ACHN (cell line): ENCODE results near the gene KIAA2012.
"Not testable (repeated sequence)": the region's sequence is repeated elsewhere in the genome, so short reads cannot be mapped to it uniquely, and the experiment has no call there.

Experiments used
- DNase-seq: peaks from one replicate; pipeline ENCODE4 v3.0.0-alpha.2; 2015
- in situ Hi-C: cut with HindIII; loops from 2 replicates; pipeline ENCODE4 v1.10.0; 2017; ENCODE audit warnings: low sequenced_read_pairs, low pct_ligation_motif_present, low pct_unique_long_range_greater_than_20kb

Gene KIAA2012

DNA sequence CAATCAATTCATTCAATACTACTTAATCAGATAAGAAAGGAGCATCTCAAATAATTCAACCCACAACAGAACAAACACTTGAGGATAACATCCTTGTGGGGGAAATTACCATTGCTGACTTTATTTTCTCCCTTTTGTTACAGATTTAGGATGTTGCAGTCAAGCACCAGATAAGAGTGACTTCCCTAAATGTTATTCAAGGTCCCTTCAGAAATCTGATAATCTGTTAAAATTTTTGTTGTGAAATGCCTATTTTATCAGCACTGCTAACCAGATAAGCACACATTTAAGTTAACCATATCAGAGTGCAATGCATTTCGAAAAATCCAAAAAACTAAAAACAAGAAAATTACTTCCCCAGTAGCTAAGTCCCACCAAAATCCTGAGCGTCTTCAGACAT is 131.8 kb downstream of the KIAA2012 start:
- in situ Hi-C loops = no loop called here
- DNase-seq = no peak

- no peak for DNase-seq
Observed at GRCh38 chr2:202208526-202208925, 135.5 kb downstream of the KIAA2012 start.

DNA sequence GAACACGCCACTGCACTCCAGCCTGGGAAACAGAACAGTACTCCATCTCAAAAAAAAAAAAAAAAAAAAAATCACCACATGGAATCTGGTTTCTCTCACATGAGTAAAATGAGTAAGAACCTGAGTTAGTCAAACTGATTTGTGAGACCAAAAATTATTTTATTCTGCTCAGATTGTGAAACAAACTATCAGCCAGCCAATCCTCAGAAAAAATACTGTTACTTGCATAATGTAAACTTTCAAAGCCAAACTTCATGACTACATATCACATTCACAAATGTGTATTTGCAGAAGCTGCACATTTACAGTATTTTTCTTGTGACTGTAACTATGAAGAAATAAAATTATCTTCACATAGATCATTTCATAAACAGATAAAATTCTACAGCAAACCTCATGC is 142.1 kb downstream of the KIAA2012 start:
- in situ Hi-C loops = no loop called here
- no peak for DNase-seq

More at GRCh38 chr2:202208526-202208925, 135.5 kb downstream of the KIAA2012 start:
- in situ Hi-C loops = no loop called here

DNA sequence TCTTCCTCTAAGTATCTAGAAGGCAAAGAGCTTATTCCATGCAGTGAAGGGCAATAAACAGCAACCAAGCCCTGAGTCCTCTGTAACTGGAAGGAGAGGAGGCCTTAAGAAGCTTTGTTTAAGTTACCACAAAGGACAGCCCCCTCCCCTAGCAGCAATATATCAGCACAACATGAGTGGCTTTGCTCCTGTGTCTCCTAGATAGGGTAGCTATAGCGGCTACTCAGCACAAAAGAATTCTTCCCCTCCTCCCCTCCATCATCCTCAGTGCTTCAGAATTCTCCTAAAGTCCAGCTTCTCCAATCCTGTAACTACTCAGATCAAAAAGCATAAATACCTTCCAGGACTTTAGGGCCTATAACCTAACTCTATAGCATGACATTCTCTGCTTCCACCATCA is 148.8 kb downstream of the KIAA2012 start:
- peak; percentile 15 for DNase-seq
- in situ Hi-C loops = no loop called here

GRCh38 chr2:202237787-202238233 is 164.8 kb downstream of the KIAA2012 start:
- in situ Hi-C loops = no loop called here
- peak; percentile 62 for DNase-seq

GRCh38 chr2:202238234-202239197 is 165.5 kb downstream of the KIAA2012 start, which contains the start of gene SUMO1:
Gene SUMO1, minus strand, starts transcription at chr2:202238597. Its CDS starts 146 bp downstream, at chr2:202238451.
- in situ Hi-C loops = no loop called here
- DNase-seq = peak; percentile 95

DNA sequence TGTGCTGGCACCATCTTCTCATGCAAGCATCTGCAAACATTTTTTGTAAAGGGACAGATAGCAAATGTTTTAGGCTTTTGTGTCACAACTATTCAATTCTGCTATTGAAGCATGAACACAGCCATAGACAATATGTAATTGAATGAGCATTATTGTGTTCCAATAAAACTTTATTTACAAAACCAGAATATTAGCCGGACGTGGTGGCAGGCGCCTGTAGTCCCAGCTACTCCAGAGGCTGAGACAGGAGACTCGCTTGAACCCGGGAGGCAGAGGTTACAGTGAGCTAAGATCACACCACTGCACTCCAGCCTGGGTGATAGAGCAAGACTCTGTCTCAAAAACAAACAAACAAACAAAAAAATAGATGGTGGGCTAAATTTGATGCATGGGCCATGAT is 174.7 kb downstream of the KIAA2012 start:
- DNase-seq, in situ Hi-C loops: not testable (repeated sequence)

DNA sequence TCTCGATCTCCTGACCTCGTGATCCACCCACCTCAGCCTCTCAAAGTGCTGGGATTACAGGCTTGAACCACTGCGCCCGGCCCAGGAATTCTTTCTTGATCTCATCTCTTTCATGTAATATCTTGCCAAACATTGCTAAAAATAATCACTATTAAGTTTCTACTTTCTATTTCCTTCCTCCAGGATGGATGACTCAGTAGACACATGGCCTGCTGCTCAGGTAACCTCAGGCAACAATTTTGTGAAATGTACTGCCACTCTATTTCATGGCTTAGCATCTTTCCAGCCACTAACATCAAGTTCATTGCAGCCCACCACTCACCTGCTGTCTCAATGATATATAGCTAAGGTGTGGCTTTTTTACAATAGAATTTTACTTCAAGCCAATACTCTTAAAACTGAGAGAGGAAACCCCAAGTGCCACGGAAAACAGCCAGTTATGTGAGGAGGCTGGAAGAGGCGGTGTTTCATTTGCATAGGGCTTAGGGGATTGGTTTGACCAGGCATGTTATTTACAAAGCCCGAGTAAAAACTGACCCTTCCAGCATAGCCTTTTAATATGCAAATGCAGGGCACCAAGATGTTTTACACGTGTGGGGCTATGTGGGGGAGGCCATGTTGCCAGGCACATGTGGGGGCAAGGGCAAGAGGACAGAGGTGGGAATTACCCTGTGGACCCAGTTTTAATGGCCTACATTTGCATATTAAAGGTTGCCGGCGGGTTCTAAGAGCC is 176.6 kb downstream of the KIAA2012 start:
- DNase-seq = no peak
- in situ Hi-C loops = no loop called here

DNA sequence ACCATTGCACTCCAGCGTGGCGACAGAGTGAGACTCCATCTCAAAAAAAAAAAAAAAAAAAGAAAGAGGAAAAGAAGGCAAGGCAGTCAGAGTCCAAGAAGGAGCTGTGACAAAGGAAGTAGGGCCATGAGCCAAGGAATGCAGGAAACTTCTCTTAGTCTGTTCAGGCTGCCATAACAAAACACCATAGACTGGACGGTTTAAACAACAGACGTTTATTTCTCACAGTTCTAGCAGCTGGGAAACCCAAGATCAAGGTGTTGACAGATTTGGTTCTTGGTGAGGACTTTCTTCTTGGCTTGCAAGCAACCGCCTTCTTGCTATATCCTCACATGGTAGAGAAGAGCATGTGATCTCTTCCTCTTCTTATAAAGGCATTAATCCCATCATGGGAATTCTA is 178.4 kb downstream of the KIAA2012 start:
- in situ Hi-C loops = no loop called here
- DNase-seq = no peak
